ENCODE data around the gene DMD. TPM values are rescaled to one million over a fixed set of nuclear protein-coding genes. Genes with fewer than 3 reads are reported as not detected.
"Not testable (repeated sequence)": the region's sequence is repeated elsewhere in the genome, so short reads cannot be mapped to it uniquely, and the experiment has no call there.

DMD gene
- polyA plus RNA-seq, 4 donors, result 1.6 to 11.6 (median 2.9) TPM

GRCh38 chrX:32276153-32276552 lies 935.2 kb downstream of the DMD start:
- FAIRE-seq (no peak), DNase-seq (no peak)
- H3K4me3 ChIP-seq (ENCODE audit: low read depth in 1 of 3, low read length in 3 of 3), result no peak overlapping the region
- no peaks in the 10 kb centered on the region for H3K9me3 ChIP-seq (ENCODE audit: control insufficient read depth in 2 of 2, insufficient read depth in 1 of 2, low read depth in 1 of 2, low read length in 1 of 2)
- no peak overlapping the region for H3K27ac ChIP-seq (ENCODE audit: low read depth in 1 of 3, low read length in 2 of 3)
- H3K4me1 ChIP-seq (ENCODE audit: control insufficient read depth in 3 of 3, insufficient read depth in 2 of 3, low read depth in 1 of 3, low read length in 2 of 3), result no peaks in the 10 kb centered on the region
- no peaks in the 10 kb centered on the region for H3K36me3 ChIP-seq (ENCODE audit: control insufficient read depth in 3 of 3, insufficient read depth in 2 of 3, low read depth in 1 of 3, low read length in 3 of 3)
- H3K27me3 ChIP-seq (ENCODE audit: control insufficient read depth in 3 of 3, insufficient read depth in 3 of 3, low read length in 3 of 3), result no peaks in the 10 kb centered on the region
- WGBS, 3 donors, result 57 to 72% (median 59%) methylated on average over 3 of the region's 3 CpGs

GRCh38 chrX:32269866-32270265 lies 941.5 kb downstream of the DMD start:
- Histone ChIP-seq H3K27ac (ENCODE audit: low read depth in 1 of 3, low read length in 2 of 3) (no peak overlapping the region), H3K4me1 (ENCODE audit: control insufficient read depth in 3 of 3, insufficient read depth in 2 of 3, low read depth in 1 of 3, low read length in 2 of 3) (peaks cover 0 to 4% (median 2%) of the 10 kb centered on the region in 3 donors), H3K9me3 (ENCODE audit: control insufficient read depth in 2 of 2, insufficient read depth in 1 of 2, low read depth in 1 of 2, low read length in 1 of 2) (peaks cover 0 to 9% of the 10 kb centered on the region in 2 donors), H3K27me3 (ENCODE audit: control insufficient read depth in 3 of 3, insufficient read depth in 3 of 3, low read length in 3 of 3) (no peaks in the 10 kb centered on the region), H3K4me3 (ENCODE audit: low read depth in 1 of 3, low read length in 3 of 3) (no peak overlapping the region), H3K36me3 (ENCODE audit: control insufficient read depth in 3 of 3, insufficient read depth in 2 of 3, low read depth in 1 of 3, low read length in 3 of 3) (no peaks in the 10 kb centered on the region)
- DNase-seq (no peak), FAIRE-seq (no peak)

DNA sequence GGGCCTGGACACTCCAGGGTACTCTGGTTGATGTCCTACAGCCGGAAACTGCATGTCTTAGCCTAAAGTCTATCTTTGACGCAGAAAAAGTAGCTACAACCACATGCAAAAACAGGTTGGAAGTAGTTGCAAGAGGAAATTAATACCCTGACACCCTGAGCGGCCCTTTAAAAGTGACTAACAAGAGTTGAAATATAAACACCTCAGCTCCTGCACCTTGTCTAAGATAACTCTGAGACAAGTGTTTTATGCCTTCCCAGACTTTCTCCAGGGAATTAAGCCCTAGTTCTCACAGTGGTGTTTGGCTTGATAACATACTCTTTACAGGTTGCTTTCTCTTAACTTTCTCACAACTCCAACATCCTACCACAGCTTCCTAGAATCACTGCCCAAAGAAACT lies 943.1 kb downstream of the DMD start:
- FAIRE-seq (no peak), DNase-seq (peak; percentile 1 to 2)
- no peak overlapping the region for H3K27ac ChIP-seq (ENCODE audit: low read depth in 1 of 3, low read length in 2 of 3)
- peaks cover 0 to 4% (median 2%) of the 10 kb centered on the region in 3 donors for H3K4me1 ChIP-seq (ENCODE audit: control insufficient read depth in 3 of 3, insufficient read depth in 2 of 3, low read depth in 1 of 3, low read length in 2 of 3)
- WGBS, 3 donors, result 35 to 64% (median 51%) methylated on average over 3 of the region's 3 CpGs
- H3K4me3 ChIP-seq (ENCODE audit: low read depth in 1 of 3, low read length in 3 of 3), result no peak overlapping the region
- peaks cover 0 to 12% of the 10 kb centered on the region in 2 donors for H3K9me3 ChIP-seq (ENCODE audit: control insufficient read depth in 2 of 2, insufficient read depth in 1 of 2, low read depth in 1 of 2, low read length in 1 of 2)
- no peaks in the 10 kb centered on the region for H3K27me3 ChIP-seq (ENCODE audit: control insufficient read depth in 3 of 3, insufficient read depth in 3 of 3, low read length in 3 of 3)
- no peaks in the 10 kb centered on the region for H3K36me3 ChIP-seq (ENCODE audit: control insufficient read depth in 3 of 3, insufficient read depth in 2 of 3, low read depth in 1 of 3, low read length in 3 of 3)

DNA sequence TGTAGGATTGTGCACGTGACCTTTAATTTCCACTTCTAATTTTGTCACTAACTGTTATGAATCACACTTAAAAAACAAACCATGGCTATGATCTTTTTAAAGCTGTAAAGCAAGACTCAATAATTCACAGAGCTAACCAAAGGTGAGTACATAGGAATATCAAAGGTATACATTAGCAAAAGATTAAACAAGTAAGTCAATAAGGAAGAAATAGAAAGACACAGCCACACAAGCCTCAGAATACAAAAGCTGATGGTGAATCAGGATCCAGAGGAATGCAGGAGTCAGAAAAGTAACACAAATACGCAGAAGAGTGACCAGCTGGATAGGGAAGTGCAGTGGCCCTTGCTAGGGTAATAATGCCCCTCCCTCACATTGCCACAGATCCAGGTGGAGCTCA lies 943.6 kb downstream of the DMD start:
- no peak for FAIRE-seq
- H3K4me1 ChIP-seq (ENCODE audit: control insufficient read depth in 3 of 3, insufficient read depth in 2 of 3, low read depth in 1 of 3, low read length in 2 of 3), result peaks cover 0 to 4% (median 2%) of the 10 kb centered on the region in 3 donors
- H3K27ac ChIP-seq (ENCODE audit: low read depth in 1 of 3, low read length in 2 of 3), result no peak overlapping the region
- DNase-seq, result peak; percentile 16 to 28
- no peak overlapping the region for H3K4me3 ChIP-seq (ENCODE audit: low read depth in 1 of 3, low read length in 3 of 3)
- peaks cover 0 to 12% of the 10 kb centered on the region in 2 donors for H3K9me3 ChIP-seq (ENCODE audit: control insufficient read depth in 2 of 2, insufficient read depth in 1 of 2, low read depth in 1 of 2, low read length in 1 of 2)
- 18 to 53% (median 39%) methylated on average over 2 of the region's 2 CpGs for WGBS, 3 donors
- no peaks in the 10 kb centered on the region for H3K36me3 ChIP-seq (ENCODE audit: control insufficient read depth in 3 of 3, insufficient read depth in 2 of 3, low read depth in 1 of 3, low read length in 3 of 3)
- H3K27me3 ChIP-seq (ENCODE audit: control insufficient read depth in 3 of 3, insufficient read depth in 3 of 3, low read length in 3 of 3), result no peaks in the 10 kb centered on the region

GRCh38 chrX:32246675-32247074 lies 964.7 kb downstream of the DMD start:
- not testable (repeated sequence) for H3K9me3 ChIP-seq (ENCODE audit: control insufficient read depth in 2 of 2, insufficient read depth in 1 of 2, low read depth in 1 of 2, low read length in 1 of 2); H3K27ac ChIP-seq (ENCODE audit: low read depth in 1 of 3, low read length in 2 of 3); H3K36me3 ChIP-seq (ENCODE audit: control insufficient read depth in 3 of 3, insufficient read depth in 2 of 3, low read depth in 1 of 3, low read length in 3 of 3); H3K4me3 ChIP-seq (ENCODE audit: low read depth in 1 of 3, low read length in 3 of 3); FAIRE-seq; H3K4me1 ChIP-seq (ENCODE audit: control insufficient read depth in 3 of 3, insufficient read depth in 2 of 3, low read depth in 1 of 3, low read length in 2 of 3); H3K27me3 ChIP-seq (ENCODE audit: control insufficient read depth in 3 of 3, insufficient read depth in 3 of 3, low read length in 3 of 3)
- WGBS, 3 donors, result 19 to 51% (median 26%) methylated on average over 3 to 4 of the region's 4 CpGs
- peak; percentile 24 to 34 for DNase-seq

GRCh38 chrX:32195611-32196010 lies 1015.7 kb downstream of the DMD start:
- 38 to 71% (median 55%) methylated on average over 2 of the region's 2 CpGs for WGBS, 3 donors
- Histone ChIP-seq H3K4me1 (ENCODE audit: control insufficient read depth in 3 of 3, insufficient read depth in 2 of 3, low read depth in 1 of 3, low read length in 2 of 3) (no peaks in the 10 kb centered on the region), H3K27me3 (ENCODE audit: control insufficient read depth in 3 of 3, insufficient read depth in 3 of 3, low read length in 3 of 3) (no peaks in the 10 kb centered on the region), H3K9me3 (ENCODE audit: control insufficient read depth in 2 of 2, insufficient read depth in 1 of 2, low read depth in 1 of 2, low read length in 1 of 2) (no peaks in the 10 kb centered on the region), H3K4me3 (ENCODE audit: low read depth in 1 of 3, low read length in 3 of 3) (no peak overlapping the region), H3K36me3 (ENCODE audit: control insufficient read depth in 3 of 3, insufficient read depth in 2 of 3, low read depth in 1 of 3, low read length in 3 of 3) (no peaks in the 10 kb centered on the region), H3K27ac (ENCODE audit: low read depth in 1 of 3, low read length in 2 of 3) (no peak overlapping the region)
- DNase-seq (no peak), FAIRE-seq (no peak)

DNA sequence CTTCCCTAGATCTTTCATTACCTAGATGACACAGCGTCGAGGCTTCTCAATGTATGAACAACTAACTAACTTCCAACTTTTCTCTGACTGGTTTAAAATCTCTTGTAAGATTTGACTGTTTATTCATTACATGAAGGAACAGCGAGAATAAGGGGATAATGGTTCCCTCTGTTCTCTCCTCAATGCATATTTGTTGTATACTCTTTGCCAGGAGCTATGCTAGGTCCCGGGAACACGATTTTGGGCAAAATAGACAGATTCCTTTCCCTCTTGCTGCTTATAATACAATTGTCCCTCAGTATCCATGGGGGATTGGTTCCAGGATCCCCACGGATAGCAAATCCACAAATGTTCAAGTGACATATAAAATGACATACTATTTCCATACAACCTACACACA lies 1020.0 kb downstream of the DMD start:
- no peak for FAIRE-seq
- WGBS, 3 donors, result 71 to 89% (median 85%) methylated on average over 6 of the region's 6 CpGs

GRCh38 chrX:32185160-32185559 lies 1026.2 kb downstream of the DMD start:
- Histone ChIP-seq H3K27ac (ENCODE audit: low read depth in 1 of 3, low read length in 2 of 3) (no peak overlapping the region), H3K4me1 (ENCODE audit: control insufficient read depth in 3 of 3, insufficient read depth in 2 of 3, low read depth in 1 of 3, low read length in 2 of 3) (no peaks in the 10 kb centered on the region), H3K9me3 (ENCODE audit: control insufficient read depth in 2 of 2, insufficient read depth in 1 of 2, low read depth in 1 of 2, low read length in 1 of 2) (no peaks in the 10 kb centered on the region), H3K27me3 (ENCODE audit: control insufficient read depth in 3 of 3, insufficient read depth in 3 of 3, low read length in 3 of 3) (no peaks in the 10 kb centered on the region), H3K36me3 (ENCODE audit: control insufficient read depth in 3 of 3, insufficient read depth in 2 of 3, low read depth in 1 of 3, low read length in 3 of 3) (no peaks in the 10 kb centered on the region), H3K4me3 (ENCODE audit: low read depth in 1 of 3, low read length in 3 of 3) (no peak overlapping the region)
- DNase-seq (no peak), FAIRE-seq (no peak)
- WGBS, 3 donors, result 41 to 67% (median 61%) methylated on average over 2 of the region's 2 CpGs

More for the DNA sequence above, 1020.0 kb downstream of the DMD start:
- H3K9me3 ChIP-seq (ENCODE audit: control insufficient read depth in 2 of 2, insufficient read depth in 1 of 2, low read depth in 1 of 2, low read length in 1 of 2), result no peaks in the 10 kb centered on the region
- no peaks in the 10 kb centered on the region for H3K27me3 ChIP-seq (ENCODE audit: control insufficient read depth in 3 of 3, insufficient read depth in 3 of 3, low read length in 3 of 3)
- H3K36me3 ChIP-seq (ENCODE audit: control insufficient read depth in 3 of 3, insufficient read depth in 2 of 3, low read depth in 1 of 3, low read length in 3 of 3), result no peaks in the 10 kb centered on the region
- H3K4me3 ChIP-seq (ENCODE audit: low read depth in 1 of 3, low read length in 3 of 3), result no peak overlapping the region
- no peak overlapping the region for H3K27ac ChIP-seq (ENCODE audit: low read depth in 1 of 3, low read length in 2 of 3)
- H3K4me1 ChIP-seq (ENCODE audit: control insufficient read depth in 3 of 3, insufficient read depth in 2 of 3, low read depth in 1 of 3, low read length in 2 of 3), result no peaks in the 10 kb centered on the region
- DNase-seq, result no peak

- Histone ChIP-seq H3K36me3 (ENCODE audit: control insufficient read depth in 3 of 3, insufficient read depth in 2 of 3, low read depth in 1 of 3, low read length in 3 of 3) (no peaks in the 10 kb centered on the region), H3K27me3 (ENCODE audit: control insufficient read depth in 3 of 3, insufficient read depth in 3 of 3, low read length in 3 of 3) (no peaks in the 10 kb centered on the region), H3K4me3 (ENCODE audit: low read depth in 1 of 3, low read length in 3 of 3) (no peak overlapping the region), H3K4me1 (ENCODE audit: control insufficient read depth in 3 of 3, insufficient read depth in 2 of 3, low read depth in 1 of 3, low read length in 2 of 3) (no peaks in the 10 kb centered on the region), H3K27ac (ENCODE audit: low read depth in 1 of 3, low read length in 2 of 3) (no peak overlapping the region), H3K9me3 (ENCODE audit: control insufficient read depth in 2 of 2, insufficient read depth in 1 of 2, low read depth in 1 of 2, low read length in 1 of 2) (no peaks in the 10 kb centered on the region)
- DNase-seq, result no peak
- FAIRE-seq, result no peak
These were observed 1028.3 kb downstream of the DMD start for GRCh38 chrX:32183066-32183465.

Measured in small intestine (tissue), 7 donors.